Bronchial epithelial cell (primary cell): ENCODE data around the gene TCF7L2. TPM values are rescaled to one million over a fixed set of nuclear protein-coding genes. Genes with fewer than 3 reads are reported as not detected.

Experiments used
- DNase-seq: peaks from one replicate; pipeline ENCODE4 v3.0.0-alpha.2; 2010; ENCODE audit warnings: low read depth
- FAIRE-seq: peaks from 2 replicates; lab custom pipeline; 2011; peaks lifted over from hg19 to GRCh38; lab: Jason Lieb, UNC
- H3K27me3 ChIP-seq: 2 replicates; pipeline ENCODE4 v1.5.1; 2011; ENCODE audit warnings: low read length; ENCODE audit not compliant: control insufficient read depth, insufficient read depth
- H3K36me3 ChIP-seq: 2 replicates; pipeline ENCODE4 v1.5.1; 2011; ENCODE audit warnings: low read length; ENCODE audit not compliant: control insufficient read depth, insufficient read depth
- H3K4me3 ChIP-seq: 2 replicates; pipeline ENCODE4 v1.5.1; 2011; ENCODE audit warnings: mild to moderate bottlenecking, low read depth, low read length, control low read depth
- total RNA-seq: library from RNA; depleted of rRNA; stranded (reverse); fragments of >200 nt; gene quantifications from 2 replicates; pipeline ENCODE4 v1.2.1, GENCODE V29; 2014
- TF ChIP-seq, protein P1 (sequence below): IDR thresholded peaks from 2 replicates; pipeline ENCODE4 v1.5.1; 2011; ENCODE audit warnings: mild to moderate bottlenecking, moderate library complexity, low read length, control low read depth, inconsistent platforms; ENCODE audit not compliant: insufficient read depth, severe bottlenecking

The TCF7L2 gene
- total RNA-seq, 1 donor from 2014 or later, result 1.1 TPM

GRCh38 chr10:113093188-113094113, 143.4 kb downstream of the TCF7L2 start:
- peak; percentile 94 for DNase-seq
- H3K4me3 ChIP-seq, result no peak overlapping the region
- TF ChIP-seq, protein P1, sequence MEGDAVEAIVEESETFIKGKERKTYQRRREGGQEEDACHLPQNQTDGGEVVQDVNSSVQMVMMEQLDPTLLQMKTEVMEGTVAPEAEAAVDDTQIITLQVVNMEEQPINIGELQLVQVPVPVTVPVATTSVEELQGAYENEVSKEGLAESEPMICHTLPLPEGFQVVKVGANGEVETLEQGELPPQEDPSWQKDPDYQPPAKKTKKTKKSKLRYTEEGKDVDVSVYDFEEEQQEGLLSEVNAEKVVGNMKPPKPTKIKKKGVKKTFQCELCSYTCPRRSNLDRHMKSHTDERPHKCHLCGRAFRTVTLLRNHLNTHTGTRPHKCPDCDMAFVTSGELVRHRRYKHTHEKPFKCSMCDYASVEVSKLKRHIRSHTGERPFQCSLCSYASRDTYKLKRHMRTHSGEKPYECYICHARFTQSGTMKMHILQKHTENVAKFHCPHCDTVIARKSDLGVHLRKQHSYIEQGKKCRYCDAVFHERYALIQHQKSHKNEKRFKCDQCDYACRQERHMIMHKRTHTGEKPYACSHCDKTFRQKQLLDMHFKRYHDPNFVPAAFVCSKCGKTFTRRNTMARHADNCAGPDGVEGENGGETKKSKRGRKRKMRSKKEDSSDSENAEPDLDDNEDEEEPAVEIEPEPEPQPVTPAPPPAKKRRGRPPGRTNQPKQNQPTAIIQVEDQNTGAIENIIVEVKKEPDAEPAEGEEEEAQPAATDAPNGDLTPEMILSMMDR, result no peak
- FAIRE-seq, result no peak
- no peaks in the 10 kb centered on the region for H3K27me3 ChIP-seq
- H3K36me3 ChIP-seq, result peaks cover 1% of the 10 kb centered on the region

DNA sequence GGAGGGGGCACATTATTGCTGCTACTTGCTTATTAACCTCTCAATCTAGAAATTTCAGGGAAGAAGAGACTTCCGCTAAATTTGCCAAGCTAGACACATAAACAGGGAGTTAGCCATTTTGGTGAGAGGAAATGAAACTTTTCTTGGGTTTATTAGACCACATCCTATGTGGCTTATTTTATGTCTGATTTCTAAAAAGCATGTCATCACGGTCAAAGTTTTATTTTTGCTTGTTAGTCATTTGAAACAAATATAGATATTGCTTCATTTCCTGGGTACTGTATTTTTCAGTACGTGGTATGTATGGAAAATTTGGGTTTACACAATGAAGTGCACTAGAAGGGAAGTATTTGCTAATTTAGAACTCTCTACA, 144.1 kb downstream of the TCF7L2 start:
- DNase-seq (peak; percentile 82), FAIRE-seq (no peak)
- Histone ChIP-seq H3K4me3 (no peak overlapping the region), H3K36me3 (peaks cover 1% of the 10 kb centered on the region), H3K27me3 (no peaks in the 10 kb centered on the region)
- TF ChIP-seq, protein P1, result no peak

DNA sequence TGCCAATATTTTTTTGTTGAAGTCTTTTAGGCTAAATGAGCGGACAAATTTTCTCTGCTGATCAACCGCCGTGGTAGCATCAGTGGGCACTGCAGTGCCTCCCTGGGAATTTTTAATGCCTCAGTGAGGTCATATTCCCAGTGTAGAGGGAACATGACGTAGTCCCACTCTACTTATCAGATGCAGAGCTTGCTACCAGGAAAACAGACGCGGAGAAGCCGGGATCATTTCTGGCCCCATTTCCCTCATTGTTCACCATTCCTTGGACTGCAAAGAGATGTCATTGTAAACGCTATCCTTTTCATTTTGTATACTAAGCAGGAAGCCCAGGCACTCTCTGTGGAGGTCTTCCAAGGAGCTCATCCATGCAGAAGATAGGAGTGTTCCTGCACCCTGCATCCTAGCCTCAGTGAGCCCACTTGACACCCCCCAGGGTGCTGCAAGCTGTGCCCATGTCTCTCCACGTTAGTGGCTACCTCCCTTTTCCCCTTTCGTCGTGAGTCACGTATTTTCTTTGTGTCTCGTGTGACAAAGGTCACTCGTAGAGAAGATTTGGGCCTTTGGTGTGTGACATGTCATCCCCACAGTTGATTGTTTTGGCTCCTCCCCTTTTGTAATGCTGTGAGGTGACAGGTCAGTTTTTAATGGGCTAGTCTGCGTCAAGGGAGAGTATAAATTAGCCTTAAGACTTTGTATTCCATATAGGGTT, 145.5 kb downstream of the TCF7L2 start:
- no peak for DNase-seq
- peaks cover 1% of the 10 kb centered on the region for H3K36me3 ChIP-seq

DNA sequence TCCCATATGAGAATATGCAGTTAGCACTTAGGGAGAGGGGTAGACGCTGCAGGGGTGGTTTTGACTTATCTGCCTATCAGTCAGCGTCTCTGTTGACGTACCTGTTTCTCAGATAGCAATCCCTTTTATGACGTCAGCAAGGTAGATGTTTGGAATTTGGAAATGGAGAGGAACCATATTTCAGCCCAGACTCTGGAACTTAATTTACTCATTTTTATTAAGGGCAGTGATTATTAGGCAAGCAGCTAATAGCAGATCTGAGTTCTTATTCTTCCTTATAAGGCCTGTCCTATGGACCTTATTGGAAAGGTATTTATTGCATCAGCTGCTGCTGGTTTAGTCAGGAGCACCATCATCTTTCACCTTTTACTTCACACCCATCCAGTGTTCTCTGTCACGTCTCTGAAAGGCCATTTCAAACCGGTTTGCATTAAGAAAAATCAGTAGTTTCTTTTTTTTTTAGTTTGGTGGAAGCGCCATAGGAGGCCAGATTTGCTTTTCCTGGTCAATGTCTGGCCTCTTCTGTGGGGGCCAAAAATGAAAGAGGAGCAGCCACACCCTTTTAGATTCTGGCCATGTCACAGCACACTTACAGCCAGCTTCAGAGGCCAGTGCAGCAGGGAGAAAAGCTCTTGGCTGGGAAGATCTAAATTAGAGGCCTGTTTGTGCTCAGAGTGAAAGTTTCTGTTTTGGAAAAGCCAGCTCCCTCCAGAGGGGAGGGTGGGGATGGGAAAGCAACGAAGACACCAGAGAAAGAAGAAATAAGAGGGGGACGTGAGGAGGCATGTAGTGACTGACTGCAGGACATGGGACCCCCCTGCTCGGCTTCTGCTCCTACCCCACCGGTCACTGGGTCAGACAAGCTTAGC, 146.3 kb downstream of the TCF7L2 start:
- TF ChIP-seq, protein P1, result no peak
- Histone ChIP-seq H3K27me3 (no peaks in the 10 kb centered on the region), H3K4me3 (no peak overlapping the region), H3K36me3 (peaks cover 1% of the 10 kb centered on the region)
- FAIRE-seq, result no peak
- DNase-seq, result peak; percentile 42

More for the DNA sequence above, 145.5 kb downstream of the TCF7L2 start:
- H3K4me3 ChIP-seq, result no peak overlapping the region
- FAIRE-seq, result no peak
- no peaks in the 10 kb centered on the region for H3K27me3 ChIP-seq
- TF ChIP-seq, protein P1, result no peak

GRCh38 chr10:113097036-113097435, 147.0 kb downstream of the TCF7L2 start:
- Histone ChIP-seq H3K4me3 (no peak overlapping the region), H3K27me3 (no peaks in the 10 kb centered on the region), H3K36me3 (peaks cover 1% of the 10 kb centered on the region)
- FAIRE-seq (no peak), DNase-seq (no peak)
- TF ChIP-seq, protein P1, result no peak
